ENCODE results near the gene GABRG3. TPM values are rescaled to one million over a fixed set of nuclear protein-coding genes. Genes with fewer than 3 reads are reported as not detected.

GABRG3 gene
- polyA plus RNA-seq, 1 experiment, result not detected

DNA sequence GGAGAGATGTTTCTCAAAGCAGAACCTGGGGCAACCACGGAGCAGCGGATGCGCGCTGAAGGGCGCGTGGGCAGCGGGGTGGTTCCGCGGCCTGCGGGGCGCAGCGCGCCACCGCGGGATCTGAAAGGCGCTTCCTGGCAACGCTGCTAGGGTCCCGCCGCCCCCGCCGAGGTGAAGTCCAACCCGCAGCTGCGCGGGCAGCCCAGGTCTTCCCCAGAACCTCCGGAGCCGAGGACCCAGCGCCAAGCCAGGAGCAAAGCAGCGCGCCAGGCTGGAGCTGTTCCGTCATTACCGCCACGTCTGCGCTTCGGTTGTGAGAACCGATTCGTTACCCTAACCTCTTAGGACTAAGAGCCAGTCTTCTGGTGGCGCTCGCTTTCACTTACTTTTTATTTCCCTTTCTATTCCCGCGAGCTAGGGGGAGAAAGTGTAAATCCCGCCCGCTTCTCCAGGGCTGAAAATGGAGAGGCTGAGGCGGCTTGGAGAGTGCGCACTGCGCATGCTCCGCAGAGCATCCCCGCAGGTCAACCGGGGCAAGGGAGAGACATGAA lies 3.2 kb upstream of the GABRG3 start:
- ChIA-PET CTCF (no interaction called here), POLR2A (no interaction called here)
- Histone ChIP-seq H3K27me3 (ENCODE audit: control insufficient read depth, insufficient read depth, low read length) (no peaks in the 10 kb centered on the region), H3K36me3 (ENCODE audit: control insufficient read depth, insufficient read depth, low read length) (no peaks in the 10 kb centered on the region), H3K4me3 (ENCODE audit: low read depth, low read length) (no peak overlapping the region)
- no peak for DNase-seq (ENCODE audit: low read depth)
- TF ChIP-seq, protein P1, sequence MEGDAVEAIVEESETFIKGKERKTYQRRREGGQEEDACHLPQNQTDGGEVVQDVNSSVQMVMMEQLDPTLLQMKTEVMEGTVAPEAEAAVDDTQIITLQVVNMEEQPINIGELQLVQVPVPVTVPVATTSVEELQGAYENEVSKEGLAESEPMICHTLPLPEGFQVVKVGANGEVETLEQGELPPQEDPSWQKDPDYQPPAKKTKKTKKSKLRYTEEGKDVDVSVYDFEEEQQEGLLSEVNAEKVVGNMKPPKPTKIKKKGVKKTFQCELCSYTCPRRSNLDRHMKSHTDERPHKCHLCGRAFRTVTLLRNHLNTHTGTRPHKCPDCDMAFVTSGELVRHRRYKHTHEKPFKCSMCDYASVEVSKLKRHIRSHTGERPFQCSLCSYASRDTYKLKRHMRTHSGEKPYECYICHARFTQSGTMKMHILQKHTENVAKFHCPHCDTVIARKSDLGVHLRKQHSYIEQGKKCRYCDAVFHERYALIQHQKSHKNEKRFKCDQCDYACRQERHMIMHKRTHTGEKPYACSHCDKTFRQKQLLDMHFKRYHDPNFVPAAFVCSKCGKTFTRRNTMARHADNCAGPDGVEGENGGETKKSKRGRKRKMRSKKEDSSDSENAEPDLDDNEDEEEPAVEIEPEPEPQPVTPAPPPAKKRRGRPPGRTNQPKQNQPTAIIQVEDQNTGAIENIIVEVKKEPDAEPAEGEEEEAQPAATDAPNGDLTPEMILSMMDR (IDR thresholded peaks at IDR 0.05; ENCODE audit: insufficient read depth, low read depth, low read length), result no peak

DNA sequence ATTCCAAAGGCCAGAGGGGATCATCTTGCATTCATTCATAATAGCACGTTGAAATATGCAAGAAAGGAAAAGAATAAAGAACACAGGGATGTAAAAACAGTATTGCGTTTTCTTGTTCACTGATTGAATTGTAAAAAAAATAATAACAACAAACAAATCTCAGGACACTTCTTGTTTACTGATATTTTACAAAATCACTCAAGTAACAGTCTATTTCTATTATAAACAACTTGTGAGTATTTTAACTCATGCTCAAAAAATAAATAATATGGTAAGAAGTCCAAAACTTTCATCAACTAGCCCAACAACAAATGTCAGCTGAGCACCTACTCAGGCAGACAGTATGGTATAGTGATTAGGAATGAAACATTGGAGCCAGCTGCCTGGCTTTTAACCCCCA lies 2.2 kb upstream of the GABRG3 start:
- H3K4me3 ChIP-seq (ENCODE audit: low read depth, low read length), result no peak overlapping the region
- POLR2A ChIA-PET, result no interaction called here
- TF ChIP-seq, protein P1 (IDR thresholded peaks at IDR 0.05; ENCODE audit: insufficient read depth, low read depth, low read length), result no peak
- no peaks in the 10 kb centered on the region for H3K36me3 ChIP-seq (ENCODE audit: control insufficient read depth, insufficient read depth, low read length)
- DNase-seq (ENCODE audit: low read depth), result no peak
- no peaks in the 10 kb centered on the region for H3K27me3 ChIP-seq (ENCODE audit: control insufficient read depth, insufficient read depth, low read length)
- CTCF ChIA-PET, result no interaction called here

DNA sequence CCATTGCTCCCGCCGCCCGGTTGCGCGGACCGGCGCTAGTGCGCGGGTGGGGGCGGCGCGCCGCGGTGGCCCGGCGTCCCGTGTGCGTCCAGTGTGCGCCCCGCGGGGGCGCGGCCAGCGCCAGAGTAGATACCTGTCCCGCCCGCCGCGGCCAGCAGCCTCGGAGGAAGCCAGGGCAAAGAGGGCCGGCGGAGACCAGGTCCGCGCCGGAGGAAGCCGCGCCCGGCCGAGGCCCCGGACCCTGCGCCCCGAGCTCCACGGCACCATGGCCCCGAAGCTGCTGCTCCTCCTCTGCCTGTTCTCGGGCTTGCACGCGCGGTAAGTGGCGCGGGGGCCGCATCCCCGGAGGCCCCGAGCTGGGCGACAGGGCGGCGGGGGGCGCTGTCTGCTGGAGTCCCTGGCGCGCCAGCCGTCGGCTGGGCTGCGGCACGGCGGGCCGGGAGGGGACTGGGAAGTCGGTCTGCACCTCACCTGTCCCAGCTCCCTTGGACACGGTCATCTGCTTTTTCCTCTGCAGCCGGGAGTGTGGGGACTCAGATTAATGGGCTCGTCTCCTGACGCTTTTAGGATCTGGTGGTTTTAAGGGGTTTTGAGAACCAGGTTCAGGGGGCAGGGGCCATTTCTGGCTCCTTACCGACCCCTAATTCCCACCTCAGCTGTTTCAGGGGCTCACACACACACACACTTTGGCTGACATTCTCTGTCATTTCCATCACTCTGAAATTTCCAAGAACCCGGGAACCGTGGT lies 464 bp downstream of the GABRG3 start:
- no peaks in the 10 kb centered on the region for H3K36me3 ChIP-seq (ENCODE audit: control insufficient read depth, insufficient read depth, low read length)
- TF ChIP-seq, protein P1 (IDR thresholded peaks at IDR 0.05; ENCODE audit: insufficient read depth, low read depth, low read length), result no peak
- ChIA-PET CTCF (no interaction called here), POLR2A (no interaction called here)
- no peaks in the 10 kb centered on the region for H3K27me3 ChIP-seq (ENCODE audit: control insufficient read depth, insufficient read depth, low read length)
- no peak overlapping the region for H3K4me3 ChIP-seq (ENCODE audit: low read depth, low read length)
- no peak for DNase-seq (ENCODE audit: low read depth)

DNA sequence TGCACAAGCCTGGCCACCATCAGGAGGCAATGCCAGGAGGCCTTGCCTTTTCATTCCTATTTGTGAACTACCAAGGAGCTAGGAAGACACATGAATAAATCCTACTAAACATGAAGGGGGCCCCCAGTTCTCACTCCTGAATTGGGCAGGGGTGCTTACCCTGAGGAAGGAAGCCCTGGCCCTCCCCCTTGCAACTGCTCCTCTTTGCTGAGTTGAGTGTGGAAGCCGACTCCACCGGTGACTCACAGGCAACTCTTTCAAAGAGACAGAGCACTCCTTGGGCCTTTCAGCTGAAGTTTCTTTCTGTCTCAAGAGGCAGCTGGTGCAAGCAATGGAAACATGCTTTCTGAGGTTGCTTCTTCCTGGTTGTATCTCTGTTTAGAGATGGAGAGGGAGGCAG lies 1.7 kb downstream of the GABRG3 start:
- CTCF ChIA-PET, result no interaction called here
- TF ChIP-seq, protein P1 (IDR thresholded peaks at IDR 0.05; ENCODE audit: insufficient read depth, low read depth, low read length), result no peak
- no peak for DNase-seq (ENCODE audit: low read depth)
- POLR2A ChIA-PET, result no interaction called here
- H3K4me3 ChIP-seq (ENCODE audit: low read depth, low read length), result no peak overlapping the region
- H3K27me3 ChIP-seq (ENCODE audit: control insufficient read depth, insufficient read depth, low read length), result no peaks in the 10 kb centered on the region
- H3K36me3 ChIP-seq (ENCODE audit: control insufficient read depth, insufficient read depth, low read length), result no peaks in the 10 kb centered on the region

DNA sequence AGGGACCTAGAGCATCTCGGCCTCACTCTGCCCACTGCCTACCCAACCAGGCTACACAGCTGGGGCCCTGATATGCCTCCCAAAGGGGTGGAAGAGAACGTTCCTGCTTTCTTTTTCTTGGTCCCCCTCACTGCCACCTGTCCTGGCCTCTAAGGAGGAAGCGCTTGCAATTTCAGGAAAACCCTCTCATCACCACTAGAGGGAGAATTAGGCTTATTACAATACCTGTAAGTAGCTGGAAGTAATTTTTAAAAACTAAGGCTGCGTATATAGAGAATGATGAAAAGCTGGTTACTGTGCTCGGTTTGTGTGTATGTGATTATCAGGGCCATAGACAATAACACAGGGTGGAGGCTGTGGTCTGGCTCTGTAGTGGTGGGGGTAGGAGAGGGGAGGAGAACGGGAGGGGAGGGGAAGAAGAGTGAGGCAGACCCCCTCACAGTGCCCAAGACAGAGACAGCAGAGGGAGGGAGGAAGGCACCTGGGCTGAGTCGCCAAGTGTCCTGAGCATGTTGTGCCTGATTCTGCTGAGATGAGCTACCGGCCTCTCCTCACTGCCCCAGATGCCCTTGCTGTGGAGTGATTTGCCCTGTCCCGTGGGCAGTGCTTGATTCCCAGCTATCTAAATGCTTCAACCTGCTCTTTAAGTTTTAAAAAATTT lies 3.3 kb downstream of the GABRG3 start:
- ChIA-PET POLR2A (no interaction called here), CTCF (no interaction called here)
- no peak overlapping the region for H3K4me3 ChIP-seq (ENCODE audit: low read depth, low read length)
- TF ChIP-seq, protein P1 (IDR thresholded peaks at IDR 0.05; ENCODE audit: insufficient read depth, low read depth, low read length), result no peak
- DNase-seq (ENCODE audit: low read depth), result no peak
- no peaks in the 10 kb centered on the region for H3K36me3 ChIP-seq (ENCODE audit: control insufficient read depth, insufficient read depth, low read length)
- H3K27me3 ChIP-seq (ENCODE audit: control insufficient read depth, insufficient read depth, low read length), result no peaks in the 10 kb centered on the region

All from BJ (cell line).